ENCODE measurements around the gene SMIM26.

GRCh38 chr20:18545566-18545965, 21.7 kb upstream of the SMIM26 start:
- TF ChIP-seq, protein P1, sequence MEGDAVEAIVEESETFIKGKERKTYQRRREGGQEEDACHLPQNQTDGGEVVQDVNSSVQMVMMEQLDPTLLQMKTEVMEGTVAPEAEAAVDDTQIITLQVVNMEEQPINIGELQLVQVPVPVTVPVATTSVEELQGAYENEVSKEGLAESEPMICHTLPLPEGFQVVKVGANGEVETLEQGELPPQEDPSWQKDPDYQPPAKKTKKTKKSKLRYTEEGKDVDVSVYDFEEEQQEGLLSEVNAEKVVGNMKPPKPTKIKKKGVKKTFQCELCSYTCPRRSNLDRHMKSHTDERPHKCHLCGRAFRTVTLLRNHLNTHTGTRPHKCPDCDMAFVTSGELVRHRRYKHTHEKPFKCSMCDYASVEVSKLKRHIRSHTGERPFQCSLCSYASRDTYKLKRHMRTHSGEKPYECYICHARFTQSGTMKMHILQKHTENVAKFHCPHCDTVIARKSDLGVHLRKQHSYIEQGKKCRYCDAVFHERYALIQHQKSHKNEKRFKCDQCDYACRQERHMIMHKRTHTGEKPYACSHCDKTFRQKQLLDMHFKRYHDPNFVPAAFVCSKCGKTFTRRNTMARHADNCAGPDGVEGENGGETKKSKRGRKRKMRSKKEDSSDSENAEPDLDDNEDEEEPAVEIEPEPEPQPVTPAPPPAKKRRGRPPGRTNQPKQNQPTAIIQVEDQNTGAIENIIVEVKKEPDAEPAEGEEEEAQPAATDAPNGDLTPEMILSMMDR (IDR thresholded peaks at IDR 0.05) = no peak
- no peak for TF ChIP-seq EP300 (IDR thresholded peaks at IDR 0.05)
- TF ChIP-seq POLR2A (IDR thresholded peaks at IDR 0.05) = no peak

Data from ovary (tissue), 3 donors.